ENCODE results near the gene ANXA8.
"Not testable (repeated sequence)": the region's sequence is repeated elsewhere in the genome, so short reads cannot be mapped to it uniquely, and the experiment has no call there.

Gene ANXA8

GRCh38 chr10:47461261-47461687 lies 22.6 kb downstream of the ANXA8 start:
- not testable (repeated sequence) for H3K9me3 ChIP-seq (replicated peaks; ENCODE audit: low read length); H3K27me3 ChIP-seq (ENCODE audit: control insufficient read depth, insufficient read depth, low read length); H3K36me3 ChIP-seq (ENCODE audit: insufficient read depth, low read length)
- H3K9ac ChIP-seq (ENCODE audit: low read depth, low read length) = peak overlapping the region; percentile 38
- peak overlapping the region; percentile 28 for H3K4me3 ChIP-seq (ENCODE audit: low read length)
- peak overlapping the region; percentile 63 for H3K4me2 ChIP-seq (ENCODE audit: low read length)
- peaks cover 16% of the 10 kb centered on the region for H3K4me1 ChIP-seq (ENCODE audit: control insufficient read depth, insufficient read depth, low read length)

DNA sequence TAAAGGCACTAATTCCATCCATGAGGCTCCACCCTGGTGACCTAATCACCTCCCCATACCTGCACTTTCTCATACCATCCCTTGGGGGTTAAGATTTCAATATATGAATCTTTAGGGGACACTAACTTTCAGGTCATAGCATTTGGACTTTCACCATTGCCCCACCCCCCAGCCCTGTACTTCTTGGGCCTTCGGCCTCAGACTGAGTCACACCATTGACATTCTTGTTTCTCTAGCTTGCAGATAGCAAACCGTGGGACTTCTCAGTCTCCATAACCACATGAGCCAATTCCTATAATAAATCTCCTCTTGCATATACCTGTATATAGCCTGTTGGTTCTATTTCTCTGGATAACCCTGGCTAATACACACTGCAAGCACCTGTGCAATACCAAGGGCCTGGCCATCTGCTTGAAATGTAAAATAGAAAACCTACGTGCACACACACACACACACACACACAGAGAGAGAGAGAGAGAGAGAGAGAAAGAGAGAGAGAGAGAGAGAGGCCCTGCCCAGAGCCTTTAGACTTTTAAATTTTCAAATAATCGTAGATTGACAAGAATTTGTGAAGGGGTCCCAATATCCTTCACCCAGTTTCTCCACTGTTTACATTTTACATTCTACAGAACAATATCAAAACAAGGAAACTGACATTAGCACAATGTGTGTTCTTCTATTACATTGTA lies 25.3 kb downstream of the ANXA8 start:
- no peaks in the 10 kb centered on the region for H3K9me3 ChIP-seq (replicated peaks; ENCODE audit: low read length)
- H3K4me3 ChIP-seq (ENCODE audit: low read length) = no peak overlapping the region
- no peaks in the 10 kb centered on the region for H3K36me3 ChIP-seq (ENCODE audit: insufficient read depth, low read length)
- peaks cover 19% of the 10 kb centered on the region for H3K27me3 ChIP-seq (ENCODE audit: control insufficient read depth, insufficient read depth, low read length)
- H3K9ac ChIP-seq (ENCODE audit: low read depth, low read length) = no peak overlapping the region
- no peak overlapping the region for H3K4me2 ChIP-seq (ENCODE audit: low read length)
- peaks cover 16% of the 10 kb centered on the region for H3K4me1 ChIP-seq (ENCODE audit: control insufficient read depth, insufficient read depth, low read length)

DNA sequence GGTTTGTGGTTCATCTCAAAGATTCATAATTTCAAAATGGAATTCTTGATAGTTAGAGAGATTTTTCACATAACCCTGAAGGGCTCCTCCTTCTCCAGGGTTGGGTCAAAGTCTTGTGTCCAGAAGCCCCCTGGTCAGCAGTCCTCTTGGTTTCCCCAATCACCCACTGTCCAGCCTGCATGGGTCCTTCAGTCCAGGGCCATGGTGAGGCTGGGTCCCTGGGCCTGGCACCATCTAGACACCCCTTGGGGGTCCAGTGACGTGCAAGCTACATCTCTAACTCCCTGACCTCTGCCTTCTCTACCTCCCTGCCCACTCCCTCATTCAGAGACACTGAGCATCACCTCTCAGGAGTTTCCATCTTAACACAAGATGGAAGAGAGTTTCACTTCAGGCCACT lies 26.1 kb downstream of the ANXA8 start:
- Histone ChIP-seq H3K4me1 (ENCODE audit: control insufficient read depth, insufficient read depth, low read length) (peaks cover 16% of the 10 kb centered on the region), H3K36me3 (ENCODE audit: insufficient read depth, low read length) (no peaks in the 10 kb centered on the region), H3K9me3 (replicated peaks; ENCODE audit: low read length) (no peaks in the 10 kb centered on the region), H3K27me3 (ENCODE audit: control insufficient read depth, insufficient read depth, low read length) (peaks cover 26% of the 10 kb centered on the region), H3K4me2 (ENCODE audit: low read length) (no peak overlapping the region), H3K4me3 (ENCODE audit: low read length) (no peak overlapping the region), H3K9ac (ENCODE audit: low read depth, low read length) (no peak overlapping the region)

DNA sequence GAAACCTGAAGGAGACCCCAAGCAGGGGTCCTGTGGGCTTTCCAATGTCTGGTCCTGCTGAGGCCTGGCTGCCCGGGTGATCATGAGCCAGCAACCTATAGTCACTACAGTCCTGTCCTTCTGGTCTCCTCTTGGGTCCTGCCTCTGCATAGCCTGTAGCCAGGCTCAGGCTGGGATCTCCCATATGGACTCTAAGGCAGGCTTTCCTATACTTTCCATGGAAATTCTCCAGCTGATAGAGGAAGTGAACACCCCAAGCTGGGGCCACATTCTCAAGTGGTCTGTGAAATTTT lies 26.4 kb downstream of the ANXA8 start:
- Histone ChIP-seq H3K27me3 (ENCODE audit: control insufficient read depth, insufficient read depth, low read length) (peaks cover 30% of the 10 kb centered on the region), H3K9me3 (replicated peaks; ENCODE audit: low read length) (no peaks in the 10 kb centered on the region), H3K9ac (ENCODE audit: low read depth, low read length) (no peak overlapping the region), H3K4me3 (ENCODE audit: low read length) (no peak overlapping the region), H3K36me3 (ENCODE audit: insufficient read depth, low read length) (no peaks in the 10 kb centered on the region), H3K4me2 (ENCODE audit: low read length) (no peak overlapping the region), H3K4me1 (ENCODE audit: control insufficient read depth, insufficient read depth, low read length) (peaks cover 16% of the 10 kb centered on the region)

DNA sequence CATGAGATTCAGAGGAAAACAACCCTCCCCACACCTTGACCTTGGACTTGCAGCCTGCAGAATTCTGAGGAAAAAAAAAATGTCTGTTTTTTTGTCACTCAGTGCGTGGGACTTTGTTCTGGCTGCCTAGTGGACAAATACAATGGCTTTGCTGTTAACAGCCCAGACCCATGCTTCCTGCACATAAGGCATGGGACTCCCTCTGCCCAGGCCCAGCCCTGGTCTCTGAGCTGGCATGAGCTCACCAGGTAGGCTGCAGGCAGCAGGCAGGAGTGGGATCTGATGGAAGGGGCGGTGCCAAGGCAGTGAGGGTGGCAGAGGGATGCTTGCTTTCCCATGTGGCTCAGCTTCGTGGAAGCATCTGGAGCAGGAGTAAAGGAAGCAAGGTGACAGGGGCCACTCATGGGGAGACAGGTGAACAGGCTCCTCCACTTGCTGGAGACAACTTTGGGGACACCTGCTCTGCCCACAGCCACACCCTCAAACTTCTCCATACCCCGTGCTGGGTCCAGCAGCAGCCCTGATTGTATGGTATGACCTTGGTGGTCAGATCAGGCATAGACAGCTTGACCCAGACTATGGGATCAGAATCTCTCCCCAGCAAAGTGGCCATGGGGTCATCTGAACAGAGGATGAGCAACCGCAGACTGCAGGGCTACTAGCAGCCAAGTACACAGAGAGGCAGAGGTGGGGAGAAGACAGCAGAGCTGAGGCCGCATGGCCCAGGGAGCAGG lies 27.0 kb downstream of the ANXA8 start:
- no peak overlapping the region for H3K4me3 ChIP-seq (ENCODE audit: low read length)
- H3K27me3 ChIP-seq (ENCODE audit: control insufficient read depth, insufficient read depth, low read length) = peaks cover 31% of the 10 kb centered on the region
- peaks cover 13% of the 10 kb centered on the region for H3K4me1 ChIP-seq (ENCODE audit: control insufficient read depth, insufficient read depth, low read length)
- no peaks in the 10 kb centered on the region for H3K9me3 ChIP-seq (replicated peaks; ENCODE audit: low read length)
- H3K36me3 ChIP-seq (ENCODE audit: insufficient read depth, low read length) = no peaks in the 10 kb centered on the region
- H3K4me2 ChIP-seq (ENCODE audit: low read length) = no peak overlapping the region
- H3K9ac ChIP-seq (ENCODE audit: low read depth, low read length) = no peak overlapping the region

- Histone ChIP-seq H3K4me3 (ENCODE audit: low read length) (no peak overlapping the region), H3K4me2 (ENCODE audit: low read length) (no peak overlapping the region), H3K9me3 (replicated peaks; ENCODE audit: low read length) (no peaks in the 10 kb centered on the region), H3K9ac (ENCODE audit: low read depth, low read length) (no peak overlapping the region), H3K27me3 (ENCODE audit: control insufficient read depth, insufficient read depth, low read length) (peaks cover 34% of the 10 kb centered on the region), H3K4me1 (ENCODE audit: control insufficient read depth, insufficient read depth, low read length) (peaks cover 10% of the 10 kb centered on the region), H3K36me3 (ENCODE audit: insufficient read depth, low read length) (no peaks in the 10 kb centered on the region)
These were observed 27.7 kb downstream of the ANXA8 start for GRCh38 chr10:47456079-47456785.

DNA sequence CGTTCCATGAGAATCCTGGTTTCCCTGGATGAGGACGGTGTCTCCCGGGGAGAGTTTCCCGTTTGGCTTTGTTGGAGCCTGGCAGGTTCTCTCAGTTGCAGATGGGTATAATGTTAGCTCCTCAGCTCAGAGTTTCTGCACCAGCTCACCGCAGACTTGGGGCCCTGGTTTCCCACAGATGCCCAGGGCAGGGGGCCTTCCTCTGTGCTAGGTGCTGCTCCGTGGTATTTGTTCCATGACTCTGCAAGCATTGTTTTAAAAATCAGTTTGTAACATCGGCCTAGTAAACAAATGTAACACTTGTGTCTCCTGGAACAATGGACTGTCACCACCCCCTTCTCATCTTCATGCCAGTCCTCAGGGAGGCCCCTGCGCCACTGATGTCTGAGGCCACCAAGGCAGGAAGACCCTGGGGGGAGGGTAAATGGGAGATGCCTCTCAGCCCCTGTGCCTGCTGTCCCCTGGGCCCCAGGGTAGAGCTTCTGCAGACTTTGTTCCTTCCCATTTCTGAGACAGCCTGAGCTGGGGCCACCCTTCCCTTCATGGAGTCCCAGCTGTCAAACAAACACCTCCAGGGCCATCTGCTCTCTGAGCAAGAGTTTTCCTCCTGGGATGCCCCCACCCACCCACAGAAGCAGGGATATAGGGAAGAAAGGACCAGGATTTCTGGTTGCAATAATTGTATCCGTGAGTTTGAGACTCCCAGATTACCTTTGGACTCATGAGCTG lies 28.4 kb downstream of the ANXA8 start:
- H3K9ac ChIP-seq (ENCODE audit: low read depth, low read length) = not testable (repeated sequence)

DNA sequence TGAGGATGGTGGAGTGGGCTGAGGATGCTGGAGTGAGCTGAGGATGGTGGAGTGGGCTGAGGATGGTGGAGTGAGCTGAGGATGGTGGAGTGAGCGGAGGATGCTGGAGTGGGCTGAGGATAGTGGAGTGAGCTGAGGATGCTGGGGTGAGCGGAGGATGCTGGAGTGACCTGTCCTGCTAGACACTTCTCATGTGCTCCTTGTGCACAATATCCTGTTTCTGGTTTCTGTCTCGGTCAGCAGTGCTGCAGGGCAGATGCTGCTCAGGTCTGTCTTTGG lies 29.2 kb downstream of the ANXA8 start:
- peaks cover 46% of the 10 kb centered on the region for H3K27me3 ChIP-seq (ENCODE audit: control insufficient read depth, insufficient read depth, low read length)
- H3K4me1 ChIP-seq (ENCODE audit: control insufficient read depth, insufficient read depth, low read length) = peaks cover 8% of the 10 kb centered on the region
- H3K4me2 ChIP-seq (ENCODE audit: low read length) = no peak overlapping the region
- no peak overlapping the region for H3K9ac ChIP-seq (ENCODE audit: low read depth, low read length)
- H3K36me3 ChIP-seq (ENCODE audit: insufficient read depth, low read length) = no peaks in the 10 kb centered on the region
- H3K9me3 ChIP-seq (replicated peaks; ENCODE audit: low read length) = no peaks in the 10 kb centered on the region
- H3K4me3 ChIP-seq (ENCODE audit: low read length) = no peak overlapping the region

More for the DNA sequence above, 28.4 kb downstream of the ANXA8 start:
- not testable (repeated sequence) for H3K4me2 ChIP-seq (ENCODE audit: low read length); H3K9me3 ChIP-seq (replicated peaks; ENCODE audit: low read length); H3K4me3 ChIP-seq (ENCODE audit: low read length); H3K36me3 ChIP-seq (ENCODE audit: insufficient read depth, low read length); H3K4me1 ChIP-seq (ENCODE audit: control insufficient read depth, insufficient read depth, low read length)
- H3K27me3 ChIP-seq (ENCODE audit: control insufficient read depth, insufficient read depth, low read length) = peaks cover 38% of the 10 kb centered on the region

GRCh38 chr10:47454008-47454779 lies 29.7 kb downstream of the ANXA8 start:
- H3K4me3 ChIP-seq (ENCODE audit: low read length) = no peak overlapping the region
- no peaks in the 10 kb centered on the region for H3K9me3 ChIP-seq (replicated peaks; ENCODE audit: low read length)
- no peak overlapping the region for H3K9ac ChIP-seq (ENCODE audit: low read depth, low read length)
- no peak overlapping the region for H3K4me2 ChIP-seq (ENCODE audit: low read length)
- peaks cover 8% of the 10 kb centered on the region for H3K4me1 ChIP-seq (ENCODE audit: control insufficient read depth, insufficient read depth, low read length)
- peaks cover 49% of the 10 kb centered on the region for H3K27me3 ChIP-seq (ENCODE audit: control insufficient read depth, insufficient read depth, low read length)
- H3K36me3 ChIP-seq (ENCODE audit: insufficient read depth, low read length) = no peaks in the 10 kb centered on the region

DNA sequence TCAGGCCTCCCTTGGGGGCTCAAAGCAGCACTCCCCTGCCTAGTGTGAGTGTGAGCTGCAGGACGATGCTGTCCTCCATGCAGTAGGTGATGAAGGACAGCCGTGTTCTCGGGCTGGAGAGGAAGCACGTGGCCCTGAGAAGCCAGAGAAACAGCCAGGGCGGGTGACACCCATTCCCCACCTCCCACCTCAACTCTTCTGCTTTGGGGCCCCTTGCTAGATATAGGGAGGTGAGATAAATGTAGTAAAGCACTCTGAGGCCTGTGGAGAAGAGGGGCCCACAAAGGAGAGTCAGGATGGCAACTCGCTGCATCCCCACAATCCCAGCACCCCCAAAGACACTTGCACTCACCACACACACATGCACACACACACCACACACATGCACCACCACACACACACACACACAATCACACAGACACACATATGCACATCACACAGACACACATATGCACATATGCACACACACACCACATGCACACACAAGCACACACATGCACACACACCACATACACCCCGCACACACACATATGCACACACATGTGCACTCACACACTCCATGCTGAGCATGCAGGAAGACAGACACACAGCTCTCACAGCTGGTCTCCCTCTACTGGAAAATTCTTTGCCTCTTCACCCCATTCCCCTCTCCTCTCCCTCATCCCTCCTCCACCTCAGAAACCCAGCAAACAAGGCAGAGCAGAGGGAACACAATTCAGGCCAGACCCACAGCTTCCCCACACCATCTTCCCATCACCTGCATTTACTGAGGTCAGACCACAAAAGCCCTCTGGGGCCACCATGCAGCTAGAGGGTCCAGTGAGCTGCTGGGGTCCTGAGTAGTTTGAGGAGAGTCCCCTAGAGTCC lies 30.5 kb downstream of the ANXA8 start:
- no peak overlapping the region for H3K9ac ChIP-seq (ENCODE audit: low read depth, low read length)
- no peak overlapping the region for H3K4me2 ChIP-seq (ENCODE audit: low read length)
- H3K4me3 ChIP-seq (ENCODE audit: low read length) = no peak overlapping the region
- peaks cover 51% of the 10 kb centered on the region for H3K27me3 ChIP-seq (ENCODE audit: control insufficient read depth, insufficient read depth, low read length)
- peaks cover 3% of the 10 kb centered on the region for H3K4me1 ChIP-seq (ENCODE audit: control insufficient read depth, insufficient read depth, low read length)
- no peaks in the 10 kb centered on the region for H3K9me3 ChIP-seq (replicated peaks; ENCODE audit: low read length)
- H3K36me3 ChIP-seq (ENCODE audit: insufficient read depth, low read length) = no peaks in the 10 kb centered on the region
